SK-N-MC (cell line): ENCODE measurements around the gene SVOP.
"Not testable (repeated sequence)": the region's sequence is repeated elsewhere in the genome, so short reads cannot be mapped to it uniquely, and the experiment has no call there.

Experiments
- FOXP2 ChIP-seq: optimal IDR thresholded peaks from 2 replicates; pipeline ENCODE3; 2011; ENCODE audit warnings: mild to moderate bottlenecking, moderate library complexity; ENCODE audit not compliant: insufficient read depth; ENCODE audit errors: extremely low read length, control extremely low read depth
- POLR2AphosphoS5 ChIP-seq: IDR thresholded peaks from 2 replicates; pipeline ENCODE4 v1.6.1; 2012; ENCODE audit warnings: mild to moderate bottlenecking, low read depth, low read length, borderline replicate concordance

GRCh38 chr12:109049794-109050193 lies 28.9 kb upstream of the SVOP start:
- not testable (repeated sequence) for TF ChIP-seq POLR2AphosphoS5, FOXP2
